Inflammatory macrophage (primary cell): ENCODE data around the gene ATAD5.
"Not testable (repeated sequence)": the region's sequence is repeated elsewhere in the genome, so short reads cannot be mapped to it uniquely, and the experiment has no call there.

ENCODE experiments used
- DNase-seq, 2 donors: peaks; one replicate each; pipeline ENCODE4 v3.0.0-alpha.2; 2020 to 2022
- total RNA-seq, 18 experiments: gene quantifications; one replicate each; lab custom pipeline; 2026; ENCODE audit warnings: mixed read lengths in 6 of 18, inconsistent platforms in 2 of 18; lab: John Stamatoyannopoulos, UW

The ATAD5 gene
- total RNA-seq = 4.0 to 27.3 (median 14.8) reads per million in 18 experiments

GRCh38 chr17:30831663-30832437, at the start of gene ATAD5:
TSS of gene ATAD5 (plus strand) at chr17:30831966. CDS start at chr17:30832348, 382 bp downstream.
- peak; percentile 92 to 94 for DNase-seq

- no peak for DNase-seq
Measured at GRCh38 chr17:30782206-30782605, 49.6 kb upstream of the ATAD5 start.

GRCh38 chr17:30788918-30789317, 42.8 kb upstream of the ATAD5 start:
- no peak for DNase-seq

- DNase-seq = no peak
Measured at GRCh38 chr17:30790279-30790678, 41.5 kb upstream of the ATAD5 start.

GRCh38 chr17:30793282-30793977, 38.3 kb upstream of the ATAD5 start:
- DNase-seq = no peak

- no peak for DNase-seq
Measured at GRCh38 chr17:30794372-30794771, 37.4 kb upstream of the ATAD5 start.

- no peak for DNase-seq
Measured at GRCh38 chr17:30796016-30796415, 35.8 kb upstream of the ATAD5 start.

- no peak for DNase-seq
Measured at GRCh38 chr17:30801671-30802070, 30.1 kb upstream of the ATAD5 start.

- DNase-seq = peak; percentile 23 to 46
Measured at GRCh38 chr17:30805944-30806456, 25.8 kb upstream of the ATAD5 start.

GRCh38 chr17:30807896-30808295, 23.9 kb upstream of the ATAD5 start:
- DNase-seq = no peak

GRCh38 chr17:30808785-30809286, 22.9 kb upstream of the ATAD5 start:
- DNase-seq = peak; percentile 76 to 89

GRCh38 chr17:30809867-30810266, 21.9 kb upstream of the ATAD5 start:
- DNase-seq = no peak

- DNase-seq = no peak
Measured at GRCh38 chr17:30812218-30813177, 19.3 kb upstream of the ATAD5 start.

GRCh38 chr17:30814236-30814635, 17.5 kb upstream of the ATAD5 start:
- not testable (repeated sequence) for DNase-seq

- DNase-seq = peak; percentile 72 to 77
Measured at GRCh38 chr17:30814860-30815259, 16.9 kb upstream of the ATAD5 start.

GRCh38 chr17:30816165-30816564, 15.6 kb upstream of the ATAD5 start:
- DNase-seq = no peak

GRCh38 chr17:30819971-30820705, 11.6 kb upstream of the ATAD5 start:
- DNase-seq = peak; percentile 22 to 65

- DNase-seq = peak; percentile 45 to 54
Measured at GRCh38 chr17:30821871-30822723, 9.7 kb upstream of the ATAD5 start.

- DNase-seq = peak; percentile 34 to 39
Measured at GRCh38 chr17:30822919-30823318, 8.8 kb upstream of the ATAD5 start.

- DNase-seq = no peak
Measured at GRCh38 chr17:30823421-30823820, 8.3 kb upstream of the ATAD5 start.

- peak in 1 of 2 donors; percentile 25 for DNase-seq
Measured at GRCh38 chr17:30824002-30824355, 7.8 kb upstream of the ATAD5 start.
